Right lobe of liver (tissue), 6 donors: ENCODE measurements around the gene NRN1. TPM values are rescaled to one million over a fixed set of nuclear protein-coding genes. Genes with fewer than 3 reads are reported as not detected.
A peak's percentile ranks its signal among the peaks of the same experiment; 100 is the strongest.

Experiments used
- ATAC-seq, 4 donors: fragments of 200-7000 bp; cut with Tn5 transposase; one replicate each; pipeline ENCODE4 v1.9.1; 2020; ENCODE audit warnings: mild to moderate bottlenecking in 4 of 4, moderate library complexity in 4 of 4
- DNase-seq, 3 donors: peaks; one replicate each; pipeline ENCODE4 v3.0.0-alpha.2; 2020
- H3K27ac ChIP-seq, 3 donors: fragments of 200-600 bp; one replicate each; pipeline ENCODE4 v1.8.0; 2022
- H3K27me3 ChIP-seq, 2 donors: fragments of 200-600 bp; one replicate each; pipeline ENCODE4 v1.8.0; 2022
- H3K36me3 ChIP-seq, 4 donors: fragments of 200-600 bp; sonication (generic) in 1 of 4; one replicate each; pipeline versions ENCODE4 v1.5.1 to v1.8.0; 2017 to 2022; ENCODE audit warnings: control low read depth in 1 of 4
- H3K4me1 ChIP-seq, 4 donors: fragments of 200-600 bp; sonication (generic) in 1 of 4; one replicate each; pipeline versions ENCODE4 v1.5.1 to v1.8.0; 2017 to 2022; ENCODE audit warnings: control low read depth in 1 of 4
- H3K4me3 ChIP-seq, 3 donors: fragments of 200-600 bp; one replicate each; pipeline ENCODE4 v1.8.0; 2022
- H3K9me3 ChIP-seq, 4 donors: fragments of 200-600 bp; sonication (generic) in 1 of 4; one replicate each; pipeline versions ENCODE4 v1.5.1 to v1.8.0; 2017 to 2022; ENCODE audit warnings: control low read depth in 1 of 4
- CTCF ChIP-seq, 4 donors: fragments of 200-600 bp in 3 of 4; fragments of 450-650 bp in 1 of 4; IDR thresholded peaks; one replicate each; pipeline versions ENCODE4 v1.5.1 to v1.8.0; 2016 to 2022; ENCODE audit warnings: antibody characterized with exemption in 4 of 4, mild to moderate bottlenecking in 2 of 4
- POLR2A ChIP-seq: fragments of 450-650 bp; IDR thresholded peaks from one replicate; pipeline ENCODE4 v1.6.1; 2017; ENCODE audit warnings: antibody characterized with exemption, mild to moderate bottlenecking
- WGBS: methylation state at CpG from one replicate; pipeline ENCODE4 v1.1.6; 2018; ENCODE audit warnings: low coverage, low lambda C conversion rate; ENCODE audit not compliant: insufficient coverage; ENCODE audit errors: missing lambda C conversion rate; 5-methylcytosine and 5-hydroxymethylcytosine counted together
- intact Hi-C, 2 donors: fragments of 100-400 bp; cut with DNase I; formaldehyde crosslinking; loops; one replicate each; pipeline versions ENCODE4 v1.11.2 to v1.14.1; 2022
- total RNA-seq, 6 experiments: library from RNA; depleted of rRNA in 2 of 6; stranded (reverse); fragments of >200 nt in 2 of 6; fragmentation: NEBNext Ultra II Directional in 3 of 6; extraction: Animal tissue kit (Norgen Biotek cat#: 25700) in 3 of 6; gene quantifications; one replicate each; pipeline versions ENCODE4 v1.1.0 to v1.2.4, GENCODE V29; 2016 to 2023
- donor health status: DM: no; HTN: yes; CAD: no.
- donor health status: DM: no; HTN: no; CAD: no.
- donor health status: DM: no; HTN: no; CAD: no.
- donor health status: DM: no; HTN: yes; CAD: no.
- donor health status: DM: no; HTN: yes; CAD: no.

NRN1 gene
- total RNA-seq, 6 experiments from 2014 or later, result 0.86 to 3.4 (median 2.4) TPM

GRCh38 chr6:6002005-6002847, 4.5 kb downstream of the NRN1 start:
- H3K27ac ChIP-seq, result no peak overlapping the region
- H3K4me1 ChIP-seq, result peaks cover 0 to 13% (median 5%) of the 10 kb centered on the region in 4 donors
- intact Hi-C loops, result no loop called here
- TF ChIP-seq POLR2A (no peak), CTCF (IDR thresholded peaks at IDR 0.05) (no peak)
- H3K36me3 ChIP-seq, result no peaks in the 10 kb centered on the region
- no peaks in the 10 kb centered on the region for H3K9me3 ChIP-seq
- WGBS, result 20% methylated on average over 24 of the region's 57 CpGs
- no peak overlapping the region for H3K4me3 ChIP-seq
- peaks cover 5 to 70% of the 10 kb centered on the region in 2 donors for H3K27me3 ChIP-seq
- ATAC-seq (no peak), DNase-seq (no peak)

GRCh38 chr6:6001443-6001842, 5.3 kb downstream of the NRN1 start:
- intact Hi-C loops, result no loop called here
- peaks cover 5 to 69% of the 10 kb centered on the region in 2 donors for H3K27me3 ChIP-seq
- no peak for ATAC-seq

DNA sequence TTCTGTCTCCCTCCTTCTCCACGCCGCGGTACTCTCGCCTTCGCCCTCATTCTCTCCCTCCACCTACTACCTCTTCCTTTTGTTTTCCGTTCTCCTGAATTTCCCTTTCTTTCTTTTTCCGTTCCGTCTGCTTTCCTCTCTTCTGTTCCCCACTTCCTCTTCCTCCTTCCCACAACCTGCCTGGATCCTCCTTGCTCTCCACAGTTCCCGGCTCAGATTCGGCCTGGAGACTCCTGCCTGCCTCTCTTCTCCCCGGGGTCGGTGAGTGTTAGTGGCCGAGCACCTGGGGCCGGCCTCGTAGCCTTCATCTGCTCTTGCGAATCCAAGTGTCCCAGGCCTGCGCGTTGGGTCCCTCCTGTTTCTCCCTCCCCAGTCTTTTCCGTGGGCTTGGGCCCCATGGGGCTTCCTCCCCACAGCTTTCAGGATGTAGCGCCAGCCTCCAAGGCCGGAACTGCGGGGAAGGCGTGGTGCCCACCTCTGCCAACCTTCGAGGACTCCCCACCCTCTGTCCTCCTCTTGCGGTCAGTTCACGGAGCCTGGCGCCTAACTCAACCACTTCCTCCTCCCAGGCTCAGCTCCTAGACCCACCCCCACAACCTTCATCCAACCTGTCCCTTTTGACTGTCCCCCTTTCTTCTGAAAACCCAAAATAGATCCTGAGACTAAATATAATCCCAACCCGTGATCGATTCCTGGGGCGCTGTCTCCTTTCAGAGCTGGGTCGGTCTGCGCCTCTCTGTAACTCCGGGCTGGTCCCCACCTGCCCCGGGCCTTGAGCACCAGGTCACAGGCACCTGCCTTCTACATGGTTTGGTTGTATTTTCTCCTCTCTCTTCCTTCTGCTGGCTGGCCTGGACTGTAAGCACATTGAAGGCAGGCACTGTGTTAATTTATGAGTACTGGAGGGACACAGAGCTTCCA, 6.8 kb downstream of the NRN1 start:
- no peak for ATAC-seq
- no peak for DNase-seq
- TF ChIP-seq POLR2A (no peak), CTCF (IDR thresholded peaks at IDR 0.05) (no peak)
- Histone ChIP-seq H3K9me3 (no peaks in the 10 kb centered on the region), H3K36me3 (no peaks in the 10 kb centered on the region), H3K4me1 (peaks cover 0 to 27% (median 7%) of the 10 kb centered on the region in 4 donors), H3K27me3 (peaks cover 5 to 71% of the 10 kb centered on the region in 2 donors), H3K4me3 (no peak overlapping the region), H3K27ac (peak overlapping the region in 2 of 3 donors; percentile 2 to 14)
- 11% methylated on average over 33 of the region's 34 CpGs for WGBS
- intact Hi-C loops, result no loop called here

More at GRCh38 chr6:6001443-6001842, 5.3 kb downstream of the NRN1 start:
- no peak overlapping the region for H3K4me3 ChIP-seq
- no peaks in the 10 kb centered on the region for H3K9me3 ChIP-seq
- no peak overlapping the region for H3K27ac ChIP-seq
- H3K4me1 ChIP-seq, result peaks cover 0 to 19% (median 7%) of the 10 kb centered on the region in 4 donors
- DNase-seq, result no peak
- no peaks in the 10 kb centered on the region for H3K36me3 ChIP-seq
- no peak for TF ChIP-seq POLR2A
- TF ChIP-seq CTCF (IDR thresholded peaks at IDR 0.05), result no peak
- 17% methylated on average over 9 of the region's 10 CpGs for WGBS

DNA sequence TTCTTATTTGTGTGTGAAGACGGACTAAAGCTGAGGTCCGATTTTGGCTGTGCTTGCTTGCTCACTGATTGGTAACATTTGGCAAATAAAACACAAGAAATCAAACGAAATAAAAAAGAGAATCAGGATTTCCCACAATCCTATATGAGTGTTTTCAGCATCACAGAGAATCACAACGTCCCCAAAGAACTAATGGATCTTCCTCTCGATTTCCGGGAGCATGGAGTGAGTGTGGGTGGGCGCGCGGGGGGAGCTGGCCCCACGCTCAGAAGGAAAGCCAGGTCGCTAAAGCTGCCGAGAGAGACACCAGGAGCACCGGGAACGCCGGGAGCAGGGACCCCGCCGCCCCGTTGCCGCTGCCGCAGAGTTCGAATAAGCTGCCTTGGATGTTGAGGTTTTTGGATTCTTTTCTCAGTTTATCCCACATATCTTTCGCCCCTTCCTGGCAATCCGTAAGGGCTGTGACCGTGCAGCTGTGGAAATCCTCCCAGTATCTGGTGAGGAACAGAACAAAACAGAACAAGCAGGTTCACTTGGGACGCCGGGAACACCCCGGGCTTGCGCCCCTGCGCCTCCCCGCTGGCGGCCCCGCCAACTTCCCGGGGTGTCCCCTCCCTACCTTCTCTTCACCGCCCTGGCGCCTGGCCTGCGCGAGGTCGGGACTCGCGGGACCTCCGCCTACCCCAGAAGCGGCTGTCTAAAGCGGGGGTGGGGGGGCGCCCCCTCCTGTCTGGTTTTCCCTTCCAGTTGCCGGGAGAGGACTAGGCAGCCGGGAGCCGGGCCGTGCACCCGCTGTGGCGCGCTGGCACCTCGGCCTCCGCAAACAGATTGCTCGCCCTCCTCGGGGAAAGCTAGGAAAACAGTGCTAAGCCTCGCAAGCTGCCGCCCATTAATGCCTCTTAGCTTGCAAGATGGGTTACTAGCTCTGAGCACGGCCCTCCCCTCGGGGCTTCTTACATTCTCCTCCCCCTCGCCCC, 7.7 kb downstream of the NRN1 start:
- H3K9me3 ChIP-seq, result no peaks in the 10 kb centered on the region
- peaks cover 0 to 27% (median 6%) of the 10 kb centered on the region in 4 donors for H3K4me1 ChIP-seq
- intact Hi-C loops, result no loop called here
- H3K27ac ChIP-seq, result peak overlapping the region in 2 of 3 donors; percentile 2 to 14
- TF ChIP-seq POLR2A (no peak), CTCF (IDR thresholded peaks at IDR 0.05) (no peak)
- DNase-seq (peak in 1 of 3 donors; percentile 50), ATAC-seq (peak; percentile 7 to 26 (median 16))
- H3K27me3 ChIP-seq, result peaks cover 0 to 66% of the 10 kb centered on the region in 2 donors
- 4% methylated on average over 32 of the region's 60 CpGs for WGBS
- H3K36me3 ChIP-seq, result no peaks in the 10 kb centered on the region
- H3K4me3 ChIP-seq, result no peak overlapping the region
